22Rv1 (cell line): ENCODE measurements around the gene ANOS1.
"Not testable (repeated sequence)": the region's sequence is repeated elsewhere in the genome, so short reads cannot be mapped to it uniquely, and the experiment has no call there.

ENCODE experiments used
- ZFX ChIP-seq: fragments of 450-650 bp; IDR thresholded peaks from 2 replicates; pipeline ENCODE4 v1.6.1; 2017; ENCODE audit warnings: antibody characterized with exemption, borderline replicate concordance
- TF ChIP-seq, protein P1 (sequence below): fragments of 450-650 bp; IDR thresholded peaks from 2 replicates; pipeline ENCODE4 v1.5.1; 2017; ENCODE audit warnings: mild to moderate bottlenecking

GRCh38 chrX:8495036-8495435, 236.9 kb downstream of the ANOS1 start:
- TF ChIP-seq, protein P1, sequence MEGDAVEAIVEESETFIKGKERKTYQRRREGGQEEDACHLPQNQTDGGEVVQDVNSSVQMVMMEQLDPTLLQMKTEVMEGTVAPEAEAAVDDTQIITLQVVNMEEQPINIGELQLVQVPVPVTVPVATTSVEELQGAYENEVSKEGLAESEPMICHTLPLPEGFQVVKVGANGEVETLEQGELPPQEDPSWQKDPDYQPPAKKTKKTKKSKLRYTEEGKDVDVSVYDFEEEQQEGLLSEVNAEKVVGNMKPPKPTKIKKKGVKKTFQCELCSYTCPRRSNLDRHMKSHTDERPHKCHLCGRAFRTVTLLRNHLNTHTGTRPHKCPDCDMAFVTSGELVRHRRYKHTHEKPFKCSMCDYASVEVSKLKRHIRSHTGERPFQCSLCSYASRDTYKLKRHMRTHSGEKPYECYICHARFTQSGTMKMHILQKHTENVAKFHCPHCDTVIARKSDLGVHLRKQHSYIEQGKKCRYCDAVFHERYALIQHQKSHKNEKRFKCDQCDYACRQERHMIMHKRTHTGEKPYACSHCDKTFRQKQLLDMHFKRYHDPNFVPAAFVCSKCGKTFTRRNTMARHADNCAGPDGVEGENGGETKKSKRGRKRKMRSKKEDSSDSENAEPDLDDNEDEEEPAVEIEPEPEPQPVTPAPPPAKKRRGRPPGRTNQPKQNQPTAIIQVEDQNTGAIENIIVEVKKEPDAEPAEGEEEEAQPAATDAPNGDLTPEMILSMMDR, result not testable (repeated sequence)
- TF ChIP-seq ZFX, result not testable (repeated sequence)
